Ramos (cell line): ENCODE measurements around the gene ANKRD53.

Source experiments
- in situ Hi-C: fragments of 300-500 bp; cut with MboI; formaldehyde crosslinking; loops from one replicate; pipeline ENCODE4 v1.14.3; 2022; ENCODE audit warnings: low sequenced_read_pairs; ENCODE audit not compliant: unreplicated experiment

ANKRD53 gene

DNA sequence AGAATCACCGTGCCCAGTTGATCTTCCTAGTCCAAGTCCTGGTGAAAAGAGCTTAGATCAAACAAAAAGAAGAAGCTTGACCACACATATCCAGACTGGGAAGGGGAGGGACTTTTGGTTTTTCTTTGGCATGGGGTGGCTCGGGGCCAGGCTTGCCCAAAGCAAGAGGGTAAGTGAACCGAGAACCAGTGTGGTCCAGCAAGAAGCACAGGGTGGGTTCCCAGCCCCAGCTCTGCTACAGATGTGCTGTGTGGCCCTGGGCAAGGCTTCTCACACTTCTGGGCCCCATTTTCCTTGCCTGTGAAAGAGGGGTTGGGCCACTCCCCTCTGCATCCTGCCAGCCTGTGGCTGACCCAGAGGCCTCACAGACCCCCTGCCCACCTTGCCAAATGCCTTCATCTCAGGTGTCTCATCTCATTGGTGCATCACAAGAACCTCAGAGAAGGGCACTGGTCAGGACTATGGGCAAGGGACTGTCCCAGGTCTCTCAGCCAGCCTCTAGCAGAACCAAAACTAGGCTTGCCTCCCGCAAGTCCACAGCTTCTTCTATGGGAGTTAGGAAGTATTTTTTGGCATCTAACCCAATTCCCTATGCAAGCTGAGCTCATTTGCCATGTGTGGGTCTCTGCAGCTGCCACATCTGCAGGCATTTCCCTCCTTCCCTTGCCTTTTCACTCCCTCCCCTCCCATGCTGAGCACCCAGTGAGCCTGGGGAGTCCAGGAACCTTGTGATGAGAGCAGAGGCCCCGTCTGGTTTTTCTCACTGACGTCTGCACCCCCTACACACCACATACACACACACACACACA, 35.8 kb upstream of the ANKRD53 start:
- in situ Hi-C loops = loop anchor here (5.0 to 25.0 kb wide), 2 partner anchors 65 to 630 kb away; partner anchors contain the start of gene FAM136A

DNA sequence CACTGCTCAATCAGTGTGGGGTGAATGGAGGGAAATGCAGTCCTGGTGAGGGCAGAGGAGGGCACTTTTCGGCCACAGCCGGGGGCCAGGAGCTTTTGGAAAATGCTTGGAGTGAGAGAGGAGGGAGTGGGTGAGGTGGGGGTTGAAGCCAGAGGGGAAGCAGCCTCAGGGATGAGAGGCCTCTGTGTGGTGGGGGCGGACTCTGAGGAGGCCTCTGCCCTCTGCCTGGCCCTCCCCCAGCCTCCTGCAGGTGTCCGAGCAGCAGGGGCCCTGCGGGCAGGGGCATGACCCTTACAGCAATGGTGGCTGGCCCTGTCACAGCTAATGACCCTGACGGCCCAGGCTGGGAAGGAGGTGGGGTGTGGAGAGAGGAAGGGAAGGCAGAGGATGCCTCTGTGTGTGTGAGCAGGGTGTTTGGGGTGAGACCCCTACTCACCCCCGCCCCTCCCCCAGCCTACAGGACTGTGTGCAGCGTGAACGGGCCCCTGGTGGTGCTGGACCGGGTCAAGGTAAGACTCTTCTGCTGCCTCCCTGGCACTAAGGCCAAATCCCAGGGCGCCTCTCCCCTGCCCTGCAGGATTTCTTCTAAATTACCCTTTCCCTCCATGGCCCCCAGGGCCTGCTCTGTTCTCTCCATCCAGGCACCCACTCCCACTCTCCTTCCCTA, 35.1 kb upstream of the ANKRD53 start:
- in situ Hi-C loops = loop anchor here (5.0 to 25.0 kb wide), 2 partner anchors 66 to 631 kb away; partner anchors contain the start of gene FAM136A

DNA sequence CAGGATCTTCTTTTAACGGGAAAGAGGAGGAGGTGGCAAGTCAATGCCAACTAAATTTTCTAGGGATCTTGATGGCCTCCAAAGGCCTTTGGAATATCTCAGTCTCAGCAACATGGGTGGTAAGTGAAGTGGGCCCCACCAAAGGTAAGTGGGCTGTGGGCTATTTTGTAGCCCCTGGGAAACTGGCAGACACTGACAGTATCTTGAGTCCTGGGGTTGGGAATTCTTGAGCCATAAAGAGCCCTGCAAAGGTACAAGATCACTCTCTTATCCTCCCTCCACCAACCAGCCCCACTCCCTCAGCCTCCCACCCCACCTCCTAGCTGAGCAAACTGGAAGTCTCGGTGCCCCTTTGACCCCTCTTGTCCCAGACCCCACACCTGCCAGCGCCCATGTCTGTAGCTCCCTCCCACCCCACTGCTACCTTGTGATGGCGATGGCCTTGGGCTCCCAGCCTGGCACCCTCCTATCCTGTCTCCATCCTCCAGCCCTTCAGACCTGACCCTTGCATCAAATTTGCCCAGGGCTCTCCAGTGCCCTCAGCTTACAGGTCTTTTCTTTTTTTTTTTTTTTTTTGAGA, 34.2 kb upstream of the ANKRD53 start:
- in situ Hi-C loops = loop anchor here (5.0 to 25.0 kb wide), 2 partner anchors 67 to 632 kb away; partner anchors contain the start of gene FAM136A

DNA sequence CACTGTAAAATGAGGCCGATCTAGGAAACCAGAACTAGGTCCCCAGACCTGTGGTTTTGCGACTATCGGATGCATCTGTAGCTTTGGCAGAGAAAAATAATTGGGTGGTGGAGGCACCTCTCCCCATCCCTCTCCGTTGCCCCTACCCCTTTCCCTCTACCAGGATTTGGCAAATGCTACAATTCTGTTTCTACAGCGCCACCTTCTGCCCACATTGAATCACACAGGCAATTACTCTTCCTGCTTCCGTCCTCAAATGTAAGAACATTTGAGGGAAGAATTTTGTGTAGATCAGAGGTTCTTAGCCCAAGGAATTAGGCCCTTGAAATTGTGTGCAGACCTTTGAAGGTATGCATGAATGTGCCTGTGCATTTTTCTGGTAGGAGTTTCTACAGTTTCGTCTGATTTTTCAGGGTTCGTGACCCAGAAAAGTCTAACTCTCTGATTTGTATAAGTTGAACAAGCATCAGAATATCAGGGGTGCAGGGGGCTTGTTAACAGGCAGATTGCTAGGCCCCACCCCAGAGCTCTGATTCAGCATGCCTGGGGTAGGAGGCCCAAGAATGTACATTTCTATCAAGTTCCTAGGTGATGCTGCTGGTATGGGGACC, 31.5 kb upstream of the ANKRD53 start:
- in situ Hi-C loops = loop anchor here (25.0 kb wide), 1 partner anchor 635 kb away; the partner anchor contains the start of gene FAM136A

DNA sequence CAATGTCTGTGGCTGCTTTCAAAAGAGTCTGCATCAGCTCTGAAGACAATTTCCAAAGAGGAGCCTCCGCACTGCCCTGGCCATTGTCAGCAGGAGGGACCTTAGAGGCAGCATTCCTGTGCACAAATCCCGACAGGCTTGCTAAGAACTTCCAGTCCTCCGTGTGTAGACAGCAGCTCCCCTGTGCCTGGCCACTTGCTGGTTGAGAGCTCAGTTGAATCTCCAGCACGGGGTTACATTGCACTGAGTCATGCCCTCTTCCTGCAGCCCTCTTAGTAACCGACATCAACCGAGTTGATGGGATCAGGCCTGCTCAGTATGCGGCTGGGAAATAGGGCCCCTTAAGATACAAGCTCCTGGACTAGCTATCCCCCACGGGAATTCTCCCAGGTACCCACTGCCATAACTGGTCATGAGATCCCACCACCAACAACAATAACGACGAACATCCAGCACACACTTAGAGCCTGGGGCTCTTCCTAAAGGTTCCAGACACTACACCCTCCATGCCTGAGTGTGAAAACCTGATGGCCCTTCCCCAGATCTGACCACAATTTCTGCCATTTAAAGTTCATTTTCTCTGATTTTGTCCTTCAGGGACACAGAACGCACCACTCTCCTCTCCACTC, 30.8 kb upstream of the ANKRD53 start:
- in situ Hi-C loops = loop anchor here (25.0 kb wide), 1 partner anchor 635 kb away; the partner anchor contains the start of gene FAM136A

- in situ Hi-C loops = loop anchor here (25.0 kb wide), 1 partner anchor 636 kb away; the partner anchor contains the start of gene FAM136A
Measured at GRCh38 chr2:70948337-70949003, 30.0 kb upstream of the ANKRD53 start.

DNA sequence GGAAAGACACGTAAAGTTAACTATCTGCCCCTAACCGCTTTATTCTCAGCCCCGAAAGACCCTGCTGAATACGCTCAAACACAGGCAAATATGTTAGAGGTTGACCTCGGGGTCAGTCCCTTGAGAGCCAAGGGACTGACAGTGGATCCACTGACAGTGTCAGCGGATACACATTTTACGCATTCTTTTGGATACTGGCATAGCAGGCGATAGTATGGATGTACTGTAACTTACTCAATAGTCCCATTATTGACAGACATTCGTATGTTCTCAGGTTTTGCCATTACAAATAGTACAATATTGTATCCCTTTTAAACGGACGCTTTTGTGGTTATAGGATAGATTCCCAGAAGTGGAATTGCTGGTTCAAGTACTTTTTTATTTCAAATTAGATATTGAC, 29.3 kb upstream of the ANKRD53 start:
- in situ Hi-C loops = loop anchor here (25.0 kb wide), 1 partner anchor 637 kb away; the partner anchor contains the start of gene FAM136A

GRCh38 chr2:70954886-70955285, 23.5 kb upstream of the ANKRD53 start:
- in situ Hi-C loops = no loop called here

GRCh38 chr2:70956141-70956540, 22.3 kb upstream of the ANKRD53 start:
- in situ Hi-C loops = no loop called here

GRCh38 chr2:70957798-70958197, 20.6 kb upstream of the ANKRD53 start:
- in situ Hi-C loops = no loop called here

- in situ Hi-C loops = no loop called here
Measured at GRCh38 chr2:70958759-70959158, 19.7 kb upstream of the ANKRD53 start.

GRCh38 chr2:70959271-70959761, 19.1 kb upstream of the ANKRD53 start:
- in situ Hi-C loops = no loop called here

DNA sequence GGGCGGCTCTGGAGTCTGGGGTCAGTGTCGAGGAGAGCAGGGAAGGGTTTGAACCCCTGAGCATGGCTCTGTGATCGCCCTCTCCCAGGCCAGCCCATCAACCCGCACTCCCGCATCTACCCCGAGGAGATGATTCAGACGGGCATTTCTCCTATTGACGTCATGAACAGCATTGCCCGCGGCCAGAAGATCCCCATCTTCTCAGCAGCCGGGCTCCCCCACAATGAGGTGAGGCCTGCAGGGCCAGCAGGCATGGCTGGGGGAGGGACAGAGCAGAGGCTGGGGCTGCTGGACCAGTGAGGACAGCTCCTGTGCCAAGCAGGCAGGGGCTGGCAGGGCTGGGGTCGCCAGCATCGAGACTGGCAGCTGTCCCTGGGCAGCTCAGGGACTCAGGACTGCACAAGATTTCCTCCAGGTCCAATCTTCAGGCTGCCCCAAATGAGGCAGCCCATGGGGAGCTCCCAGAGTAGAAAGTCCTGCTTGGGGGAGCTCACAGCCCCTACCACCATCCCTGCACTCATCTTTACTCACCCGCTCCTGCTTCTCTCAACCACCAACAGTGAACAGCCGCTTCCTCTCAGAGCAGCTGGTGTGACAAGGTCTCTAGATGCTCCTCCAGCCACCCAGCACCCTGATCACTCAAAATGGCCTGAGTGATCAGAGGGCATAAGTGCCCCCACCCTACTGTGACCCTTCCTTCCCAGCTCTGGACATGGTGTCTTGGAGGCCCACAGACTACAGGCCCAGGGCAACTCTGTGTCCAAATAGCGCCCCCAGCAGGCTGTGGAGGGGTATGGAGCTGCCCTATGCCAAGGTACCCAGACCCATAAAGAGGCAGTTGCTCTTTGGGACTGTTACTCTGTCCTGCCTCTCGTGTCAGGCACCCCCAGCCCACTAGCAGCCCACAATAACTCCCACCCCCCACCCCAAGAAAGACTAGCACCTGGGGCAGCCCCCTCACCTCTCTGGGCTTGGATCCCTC, 18.3 kb upstream of the ANKRD53 start:
- in situ Hi-C loops = no loop called here

DNA sequence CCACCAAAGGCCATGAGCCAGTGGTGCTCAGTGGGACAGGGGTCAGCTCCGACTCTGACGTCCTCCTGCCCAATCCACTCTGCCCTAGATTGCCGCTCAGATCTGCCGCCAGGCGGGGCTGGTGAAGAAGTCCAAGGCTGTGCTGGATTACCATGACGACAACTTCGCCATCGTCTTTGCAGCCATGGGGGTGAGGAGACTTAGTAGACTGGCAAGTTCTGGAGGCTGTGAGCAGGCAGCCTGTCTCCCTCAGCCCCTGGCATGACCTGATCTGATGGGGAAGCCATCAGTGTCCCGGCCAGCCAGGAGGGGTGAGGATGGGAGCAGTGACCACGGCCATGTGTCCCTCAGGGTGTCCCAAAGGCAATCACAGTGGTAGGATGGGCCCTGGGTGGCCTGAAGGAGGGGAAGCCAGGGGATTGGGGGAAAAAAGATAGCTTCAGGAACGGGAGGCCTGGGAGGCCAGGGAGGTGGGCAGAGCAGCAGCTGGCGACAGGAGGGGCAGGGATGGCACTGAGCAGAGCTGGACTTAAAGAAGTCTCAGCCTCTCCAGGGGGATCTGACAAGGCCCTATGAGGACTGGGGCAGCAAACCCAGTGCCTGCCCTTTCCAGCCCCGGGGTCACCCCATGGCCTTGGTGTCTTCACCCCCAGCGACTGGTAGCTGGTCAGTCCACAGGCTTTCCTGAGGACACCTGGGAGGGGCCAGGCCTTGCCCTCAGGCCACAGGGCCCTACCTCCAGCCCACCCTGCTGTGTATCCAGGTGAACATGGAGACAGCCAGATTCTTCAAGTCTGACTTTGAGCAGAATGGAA, 17.4 kb upstream of the ANKRD53 start:
- in situ Hi-C loops = no loop called here

DNA sequence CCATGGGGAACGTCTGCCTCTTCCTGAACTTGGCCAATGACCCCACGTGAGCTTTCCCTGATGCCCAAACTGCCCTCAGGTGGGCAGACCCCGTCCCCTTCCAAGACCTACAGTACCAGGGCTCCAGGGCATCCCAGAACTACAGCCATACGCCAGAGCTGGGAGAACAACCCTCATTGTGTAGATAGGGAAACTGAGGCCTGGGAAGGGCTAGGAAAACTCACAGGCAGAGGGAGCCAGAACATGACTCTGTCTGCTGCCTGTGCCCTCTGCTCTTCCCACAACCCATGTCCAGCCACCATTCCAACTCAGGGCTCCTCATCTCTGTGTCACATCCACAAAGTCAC, 16.8 kb upstream of the ANKRD53 start:
- in situ Hi-C loops = no loop called here

DNA sequence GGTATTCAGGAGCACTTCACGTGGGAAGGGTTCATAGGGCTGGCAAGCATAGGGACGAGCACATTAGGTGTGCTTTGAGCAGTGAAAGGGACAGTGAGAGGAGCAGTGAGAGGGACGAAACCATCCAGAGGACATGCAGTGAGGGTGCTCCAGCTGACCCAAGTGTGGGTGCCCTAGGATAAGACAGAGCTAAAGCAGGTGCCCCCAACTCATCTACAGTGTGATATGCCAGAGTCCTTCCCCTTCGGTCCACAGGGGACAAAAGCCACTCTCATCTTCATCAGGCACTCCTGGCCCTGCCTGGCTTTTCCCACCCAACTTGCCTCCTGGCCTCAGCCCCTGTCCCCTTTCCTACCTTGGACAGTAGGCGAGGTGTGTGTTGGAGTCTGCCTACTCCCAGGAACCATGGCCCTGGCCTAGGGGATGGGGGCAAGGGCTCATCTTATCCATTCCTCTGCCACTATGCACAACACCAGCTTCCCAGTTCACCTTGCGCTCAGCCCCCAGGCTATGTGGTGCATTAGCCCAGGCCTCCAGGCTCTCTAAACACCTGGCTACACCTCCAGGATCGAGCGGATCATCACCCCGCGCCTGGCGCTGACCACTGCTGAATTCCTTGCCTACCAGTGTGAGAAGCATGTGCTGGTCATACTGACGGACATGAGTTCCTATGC, 16.1 kb upstream of the ANKRD53 start:
- in situ Hi-C loops = no loop called here
